HG02840 (cell line): Measurements from ENCODE around the gene CNGA4.
"Not testable (repeated sequence)": the region's sequence is repeated elsewhere in the genome, so short reads cannot be mapped to it uniquely, and the experiment has no call there.

ENCODE experiments used
- ATAC-seq: cut with Tn5 transposase; IDR thresholded peaks from one replicate; pipeline ENCODE4 v1.9.1; 2021; ENCODE audit warnings: mild to moderate bottlenecking, moderate library complexity, moderate number of reproducible peaks; ENCODE audit not compliant: unreplicated experiment, low FRiP score

The CNGA4 gene

DNA sequence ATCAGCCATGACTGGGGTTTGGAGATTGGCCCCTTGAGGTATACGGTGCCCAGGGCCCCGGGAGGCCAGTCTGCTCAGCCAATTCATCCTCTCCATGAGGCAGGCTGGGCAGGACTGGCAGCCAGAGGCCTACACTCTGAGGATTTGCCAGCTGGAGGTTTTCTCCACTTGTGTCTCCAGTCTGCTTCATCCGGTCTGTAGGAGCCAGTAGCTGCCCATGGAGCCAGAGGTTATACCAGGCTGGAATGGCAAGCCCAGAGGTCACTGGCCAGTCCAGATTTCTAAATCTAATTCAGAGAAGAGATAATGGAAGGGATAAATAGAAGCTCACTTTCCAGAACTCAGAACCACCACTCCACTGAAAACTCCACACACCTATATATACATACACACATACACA, 14.5 kb upstream of the CNGA4 start:
- ATAC-seq, result no peak

DNA sequence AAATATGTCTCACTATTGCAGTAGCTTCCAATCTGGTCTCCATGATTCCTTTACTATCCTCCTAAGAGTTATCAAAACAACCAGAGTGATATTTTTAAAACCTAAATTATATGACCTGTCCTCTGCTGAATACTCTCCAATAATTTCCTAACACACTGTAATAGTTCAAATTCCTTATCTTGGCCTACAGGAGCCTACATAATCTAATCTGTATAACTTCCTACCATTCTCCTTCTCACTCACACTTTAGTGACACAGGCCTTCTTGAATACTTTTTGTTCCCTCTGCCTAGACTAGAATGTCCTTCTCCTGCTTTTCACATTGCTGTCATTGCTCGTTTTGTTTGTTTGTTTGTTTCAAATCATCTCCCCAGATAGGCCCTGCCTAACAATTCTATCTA, 13.9 kb upstream of the CNGA4 start:
- no peak for ATAC-seq

DNA sequence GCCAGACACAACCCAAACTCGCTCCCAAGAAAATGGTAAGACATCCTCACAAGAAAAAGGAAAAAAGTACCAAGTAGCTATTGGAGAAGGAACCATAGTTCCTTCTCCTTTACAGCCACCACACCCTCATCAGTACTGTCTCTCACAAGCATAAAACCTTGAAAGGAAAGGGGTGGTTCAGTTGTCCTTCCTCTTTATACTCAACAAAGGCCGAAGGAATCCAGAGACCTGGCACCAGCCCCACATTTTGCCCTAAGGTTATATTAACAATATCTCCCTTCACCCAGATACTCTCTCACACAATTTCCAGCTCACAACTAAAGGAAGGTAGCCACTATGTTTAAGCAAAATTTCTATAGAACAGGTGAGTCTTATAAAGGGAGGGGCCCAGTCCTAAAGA, 13.0 kb upstream of the CNGA4 start:
- ATAC-seq, result no peak

DNA sequence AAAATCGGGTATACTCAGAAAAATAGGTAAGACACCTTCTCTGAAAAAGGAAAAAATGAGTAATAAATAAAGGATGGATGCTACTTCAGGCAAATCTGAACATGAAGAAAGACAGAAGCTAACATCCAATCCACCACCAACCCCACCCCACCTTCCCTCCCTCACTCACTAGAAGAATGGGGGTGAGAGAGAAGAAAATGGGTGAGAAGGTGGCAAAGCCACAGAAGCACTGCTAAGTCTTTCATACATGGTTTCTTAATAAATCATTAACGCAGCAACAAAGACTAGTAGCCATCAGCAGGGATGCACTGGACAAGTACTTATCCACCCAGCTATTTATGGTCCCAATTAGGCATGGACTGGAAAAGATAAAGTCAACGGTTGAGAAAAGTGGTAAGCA, 10.4 kb upstream of the CNGA4 start:
- ATAC-seq, result no peak

DNA sequence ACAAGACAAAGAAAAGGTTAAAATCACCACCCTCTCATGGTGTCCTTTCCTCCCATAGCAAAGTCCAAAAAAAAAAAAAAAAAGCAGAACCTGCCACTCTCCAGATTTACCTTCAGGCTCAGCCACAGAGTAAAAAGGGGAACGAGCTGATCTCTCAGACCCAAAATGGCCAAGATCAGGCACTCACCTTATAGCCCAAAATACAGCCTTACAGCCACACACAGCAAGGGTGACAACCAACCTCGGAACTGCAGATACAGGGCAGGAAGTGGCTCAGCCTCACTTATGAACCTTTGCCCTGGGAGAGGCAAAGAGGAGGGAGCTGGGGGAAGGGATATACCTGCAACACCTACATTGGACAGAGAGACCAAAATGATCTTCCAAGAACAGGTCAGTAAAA, 9.0 kb upstream of the CNGA4 start:
- no peak for ATAC-seq

DNA sequence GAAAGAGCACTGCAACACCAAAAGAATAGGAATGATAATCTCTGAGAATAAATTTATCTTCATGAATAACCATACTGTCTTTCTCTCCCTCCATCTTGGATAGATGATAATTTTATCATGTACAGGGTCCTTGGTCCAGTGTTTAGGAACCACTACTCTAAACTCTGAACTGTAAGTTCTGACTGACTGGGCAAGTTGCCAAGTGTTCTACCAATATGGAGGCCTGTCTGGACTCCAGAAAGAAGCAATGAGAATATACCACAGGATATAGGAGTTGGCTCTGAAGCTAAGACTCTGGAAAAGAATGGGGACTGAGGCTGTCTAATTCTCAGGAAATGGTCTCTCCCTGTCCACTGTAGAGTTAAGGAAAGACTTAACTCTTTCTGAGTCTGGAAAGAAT, 6.0 kb upstream of the CNGA4 start:
- ATAC-seq, result no peak

DNA sequence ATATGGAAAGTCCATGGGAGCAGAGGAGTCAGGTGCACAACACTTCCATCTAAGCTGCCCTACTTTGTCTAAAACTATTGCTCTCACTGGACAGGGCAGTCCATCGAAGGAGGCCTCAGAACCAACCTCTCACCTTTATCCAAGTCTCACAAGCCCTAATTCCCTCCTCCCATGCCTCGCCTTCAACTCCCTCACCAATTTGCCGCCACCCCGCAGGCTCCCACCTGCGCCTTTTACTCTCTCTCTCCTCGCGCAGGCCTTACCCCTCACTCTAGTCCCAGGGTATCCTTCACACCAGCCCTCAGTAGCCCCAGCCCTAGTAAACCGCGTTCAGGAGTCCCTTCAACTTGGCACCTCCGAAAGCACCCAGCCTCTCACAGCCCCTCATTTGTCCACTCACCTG, 4.9 kb upstream of the CNGA4 start:
- no peak for ATAC-seq

DNA sequence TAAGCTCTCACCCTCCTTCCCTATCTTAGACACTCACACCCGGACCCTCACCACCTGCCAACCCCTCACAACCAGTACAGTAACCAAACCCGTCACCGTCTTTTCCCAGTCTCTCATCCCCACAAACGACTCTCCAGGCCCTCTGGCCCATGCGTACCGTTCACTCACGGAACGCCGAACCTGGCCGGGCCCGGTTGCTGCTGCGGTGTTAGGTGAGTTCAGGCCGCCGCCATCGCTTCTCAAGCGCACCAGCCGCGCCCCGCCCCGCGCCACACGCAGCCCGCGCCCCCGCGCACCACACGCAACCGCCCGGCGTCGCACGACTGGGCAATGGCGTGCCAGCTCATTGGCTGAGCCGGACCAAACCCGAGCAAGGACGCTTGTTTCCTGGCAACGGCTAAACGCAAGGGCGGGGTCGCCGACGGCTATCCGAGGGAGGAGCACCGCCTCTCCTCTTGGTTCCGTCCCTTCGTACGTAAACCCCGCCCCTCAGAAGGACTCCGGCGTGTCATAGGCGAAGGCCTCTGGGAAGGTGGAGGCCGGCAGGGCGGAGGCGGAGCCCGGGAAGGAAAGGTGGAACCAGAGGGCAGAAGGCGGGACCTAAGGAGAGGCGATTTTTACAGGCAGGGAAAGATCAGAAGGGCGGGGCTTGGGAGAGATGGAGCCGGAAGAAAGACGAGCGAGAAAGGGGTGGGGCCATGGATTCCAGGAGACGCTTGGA, 4.3 kb upstream of the CNGA4 start, which contains the start of gene FHIP1B:
FHIP1B (minus strand) TSS at position 250 of the 721 bp plus-strand sequence. CDS start 10,120 bp downstream, outside the sequence.
- ATAC-seq, result peak; percentile 98

DNA sequence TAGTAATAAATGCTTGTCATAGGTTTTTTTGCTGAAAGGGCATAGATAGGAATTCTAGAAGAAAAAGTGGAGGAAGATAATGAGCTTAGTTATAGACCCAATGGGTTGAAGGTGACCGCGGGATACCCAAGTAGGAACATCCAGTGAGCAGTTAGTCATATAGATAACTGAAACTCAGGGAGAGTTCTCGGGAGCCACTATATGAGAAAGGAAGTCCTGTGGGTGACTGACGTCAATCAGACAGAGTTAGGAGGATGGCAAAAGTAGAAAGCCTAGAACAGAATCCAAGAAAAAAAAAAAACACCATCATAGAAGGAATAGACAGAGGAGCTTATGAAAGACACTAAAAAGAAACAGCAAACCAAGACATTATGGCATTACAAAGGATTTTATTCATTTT, 1.6 kb upstream of the CNGA4 start:
- no peak for ATAC-seq

DNA sequence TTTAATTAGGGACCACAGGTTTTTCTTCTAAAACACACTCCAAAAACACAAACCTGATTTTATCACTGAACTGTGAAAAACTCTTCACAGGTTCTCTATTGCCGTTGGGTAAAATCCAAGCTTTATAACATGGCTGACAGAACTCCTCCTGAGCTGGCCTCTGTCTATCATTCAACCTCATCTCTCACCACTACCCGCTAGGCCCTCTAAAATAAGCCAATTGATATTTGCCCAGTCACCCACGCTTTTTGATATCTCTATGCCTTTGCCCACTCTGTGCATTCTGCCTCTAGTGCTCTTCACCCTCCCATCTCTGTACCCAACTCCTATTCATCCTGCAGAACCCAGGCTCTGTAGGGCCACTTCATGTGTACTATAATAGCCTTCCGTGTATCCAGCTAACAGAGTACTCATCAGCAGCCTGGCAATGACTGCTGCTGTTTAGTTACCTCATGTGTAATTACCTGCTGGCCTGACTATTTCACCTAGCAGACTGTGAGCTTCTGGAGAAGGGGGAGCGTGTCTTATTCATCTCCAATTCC, 1.1 kb upstream of the CNGA4 start:
- ATAC-seq, result no peak

DNA sequence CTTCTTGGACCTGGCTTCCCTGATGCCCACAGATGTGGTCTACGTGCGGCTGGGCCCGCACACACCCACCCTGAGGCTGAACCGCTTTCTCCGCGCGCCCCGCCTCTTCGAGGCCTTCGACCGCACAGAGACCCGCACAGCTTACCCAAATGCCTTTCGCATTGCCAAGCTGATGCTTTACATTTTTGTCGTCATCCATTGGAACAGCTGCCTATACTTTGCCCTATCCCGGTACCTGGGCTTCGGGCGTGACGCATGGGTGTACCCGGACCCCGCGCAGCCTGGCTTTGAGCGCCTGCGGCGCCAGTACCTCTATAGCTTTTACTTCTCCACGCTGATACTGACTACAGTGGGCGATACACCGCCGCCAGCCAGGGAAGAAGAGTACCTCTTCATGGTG, 1.2 kb downstream of the CNGA4 start:
- no peak for ATAC-seq

DNA sequence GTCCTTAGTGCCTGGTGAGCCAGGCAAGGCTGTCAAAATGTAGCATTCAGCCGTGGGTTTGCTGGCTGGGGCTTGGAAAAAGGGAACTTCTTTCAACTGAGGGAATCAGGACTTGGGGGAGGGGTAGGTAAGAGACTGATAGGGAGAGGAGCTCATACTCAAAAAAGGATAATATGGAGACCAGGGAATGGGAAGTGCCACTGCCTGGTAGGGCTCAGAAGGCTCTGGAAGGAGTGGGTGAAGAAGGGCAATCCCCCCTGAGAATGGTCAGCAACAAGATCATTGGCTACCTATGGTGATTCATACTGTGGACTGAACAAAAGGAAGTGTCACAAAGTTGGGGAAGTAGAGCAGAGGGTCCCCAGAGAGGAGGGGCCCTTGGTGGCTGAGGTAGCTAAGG, 1.9 kb downstream of the CNGA4 start:
- no peak for ATAC-seq

DNA sequence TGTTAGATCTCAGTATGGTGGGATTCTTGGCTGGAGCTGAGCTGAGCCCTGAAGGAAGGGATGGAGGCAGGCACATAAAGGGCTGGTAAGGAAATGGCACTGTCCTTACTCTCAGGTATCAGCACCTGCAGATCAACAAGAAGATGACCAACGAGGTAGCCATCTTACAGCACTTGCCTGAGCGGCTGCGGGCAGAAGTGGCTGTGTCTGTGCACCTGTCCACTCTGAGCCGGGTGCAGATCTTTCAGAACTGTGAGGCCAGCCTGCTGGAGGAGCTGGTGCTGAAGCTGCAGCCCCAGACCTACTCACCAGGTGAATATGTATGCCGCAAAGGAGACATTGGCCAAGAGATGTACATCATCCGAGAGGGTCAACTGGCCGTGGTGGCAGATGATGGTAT, 2.4 kb downstream of the CNGA4 start:
- no peak for ATAC-seq

DNA sequence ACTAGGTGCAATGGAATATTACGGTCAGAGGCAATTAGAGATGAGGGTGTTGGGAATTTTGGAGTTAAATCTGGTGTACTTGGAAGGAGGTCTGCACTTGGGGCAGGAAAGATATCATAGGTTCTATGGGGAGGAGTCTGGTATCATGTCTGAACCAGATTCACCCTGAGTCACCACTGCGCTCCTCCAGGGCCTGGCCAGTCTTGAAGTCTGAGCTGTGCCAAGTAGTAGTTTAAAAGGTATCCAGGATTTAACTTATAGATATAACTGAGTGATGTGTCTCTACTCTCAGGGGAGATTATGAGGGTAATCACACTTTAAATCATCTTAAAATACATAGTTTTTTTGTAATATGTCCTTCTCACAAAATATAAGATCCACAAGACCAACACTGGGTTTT, 6.6 kb downstream of the CNGA4 start:
- no peak for ATAC-seq

DNA sequence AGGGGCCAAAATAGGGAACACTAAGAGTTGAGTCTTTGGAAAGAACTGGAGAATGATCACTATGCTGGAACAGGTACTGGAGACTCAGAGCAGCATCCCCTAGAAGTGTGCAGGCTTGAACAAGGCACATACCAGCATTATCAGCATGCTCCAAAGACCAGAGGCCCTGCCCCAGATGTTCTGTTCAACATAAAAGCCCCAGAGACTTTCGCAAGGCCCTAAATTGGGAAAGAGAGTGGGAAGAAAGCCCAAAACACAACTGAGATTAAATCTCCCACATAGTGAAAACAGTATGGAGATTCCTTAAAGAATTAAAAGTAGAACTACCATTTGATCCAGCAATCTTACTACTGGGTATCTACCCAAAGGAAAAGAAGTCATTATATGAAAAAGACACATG, 9.4 kb downstream of the CNGA4 start:
- ATAC-seq, result no peak

DNA sequence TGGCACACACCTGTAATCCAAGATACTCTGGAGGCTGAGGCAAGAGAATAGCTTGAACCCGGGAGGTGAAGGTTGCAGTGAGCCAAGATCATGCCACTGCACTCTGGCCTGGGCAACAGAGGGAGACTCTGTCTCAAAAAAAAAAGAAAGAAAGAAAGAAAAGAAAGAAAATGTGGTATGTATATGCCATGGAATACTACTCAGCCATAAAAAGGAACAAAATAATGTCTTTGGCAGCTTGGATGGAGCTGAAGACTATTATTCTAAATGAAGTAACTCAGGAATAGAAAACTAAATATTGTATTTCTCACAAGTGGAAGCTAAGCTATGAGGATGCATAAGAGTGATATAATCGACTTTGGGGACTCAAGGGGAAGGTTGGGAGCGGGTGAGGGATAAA, 10.0 kb downstream of the CNGA4 start:
- ATAC-seq, result not testable (repeated sequence)

DNA sequence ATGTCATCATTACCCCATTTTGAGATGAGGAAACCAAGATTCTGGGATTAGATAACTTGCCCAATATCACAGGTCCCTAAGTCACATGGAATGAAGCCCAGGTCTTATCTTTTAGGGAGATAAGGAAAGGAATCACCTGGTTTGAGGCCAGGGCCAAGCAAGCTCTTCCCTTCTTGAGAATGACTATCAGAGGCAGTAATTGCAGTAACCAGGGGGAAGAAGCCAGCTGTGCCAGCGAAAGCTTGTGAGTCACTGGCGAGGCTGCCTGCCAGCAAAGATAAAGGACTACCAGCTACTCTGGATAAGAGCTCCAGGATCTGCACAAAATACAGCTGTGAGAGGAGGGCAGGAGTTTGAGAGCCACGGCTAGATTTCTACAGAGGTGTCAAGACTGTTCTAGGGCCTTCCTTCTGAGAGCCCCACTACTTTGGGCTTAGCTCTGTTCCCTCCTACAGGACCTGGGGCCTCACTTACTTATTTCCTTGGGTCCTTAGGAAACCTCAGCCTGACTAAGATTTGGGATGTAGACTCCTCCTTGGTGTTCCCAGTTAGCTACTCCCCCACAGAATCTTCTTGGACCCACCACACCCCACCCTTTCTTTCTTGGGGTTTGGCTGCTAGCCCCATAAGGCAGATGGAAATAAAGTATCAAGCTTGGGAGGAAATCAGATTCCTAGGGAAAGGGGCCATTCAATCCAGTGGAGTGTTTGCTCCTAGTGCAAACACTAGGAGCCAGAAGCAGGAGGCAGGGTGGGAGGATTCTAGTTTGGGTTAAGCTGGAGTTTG, 11.1 kb downstream of the CNGA4 start:
- ATAC-seq, result no peak

DNA sequence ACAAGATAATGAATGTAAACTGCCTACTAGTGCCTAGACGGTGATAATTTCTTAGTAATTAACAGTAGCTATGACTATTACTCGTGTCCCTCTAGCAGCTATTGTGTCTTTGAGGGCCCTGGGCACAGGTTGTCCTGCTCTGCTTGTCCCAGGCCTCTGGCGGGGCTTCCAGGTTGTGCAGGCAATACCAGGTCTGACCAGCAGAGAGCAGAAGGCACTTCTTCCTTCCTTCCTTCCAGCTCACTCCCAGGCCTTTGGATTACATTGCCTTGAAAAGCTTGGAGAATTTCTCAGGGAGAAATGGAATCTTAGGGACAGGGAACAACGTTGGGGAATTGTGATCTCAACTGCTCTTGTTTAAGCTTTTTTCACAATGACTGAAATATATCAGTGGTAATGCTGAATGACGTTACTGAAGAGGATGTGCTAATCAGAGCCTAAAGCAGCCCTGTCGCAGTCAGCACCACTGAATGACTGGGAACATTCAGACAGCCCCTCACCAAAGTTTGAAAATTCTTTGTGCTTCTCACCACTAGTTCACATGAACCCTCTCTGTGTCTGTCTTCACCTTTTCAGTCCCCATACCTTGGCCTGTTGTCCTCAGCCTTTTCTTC, 12.3 kb downstream of the CNGA4 start:
- ATAC-seq, result peak; percentile 72

DNA sequence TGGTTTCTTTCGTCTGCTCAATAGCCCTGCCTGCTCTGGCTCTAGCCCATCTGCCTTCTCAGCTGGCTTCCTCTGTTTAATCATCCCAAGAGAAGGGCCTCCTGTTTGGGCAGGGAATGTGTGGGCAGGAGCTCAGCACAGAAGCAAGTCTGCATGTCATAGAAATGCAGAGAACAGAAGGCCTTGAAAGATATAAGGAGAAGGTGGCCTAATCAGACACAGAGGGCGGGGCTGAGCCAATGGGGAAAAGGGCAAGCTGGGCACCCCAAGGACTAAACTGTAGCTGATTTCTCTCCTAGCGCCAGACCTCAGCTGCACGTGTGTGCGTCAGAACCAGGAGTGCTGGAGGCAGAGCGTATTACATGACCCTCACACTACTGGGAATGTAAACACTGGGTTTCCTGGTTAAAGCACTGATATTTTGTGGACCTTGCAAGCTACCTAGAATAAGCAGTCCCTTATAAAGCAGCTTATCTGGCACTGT, 13.1 kb downstream of the CNGA4 start:
- no peak for ATAC-seq

DNA sequence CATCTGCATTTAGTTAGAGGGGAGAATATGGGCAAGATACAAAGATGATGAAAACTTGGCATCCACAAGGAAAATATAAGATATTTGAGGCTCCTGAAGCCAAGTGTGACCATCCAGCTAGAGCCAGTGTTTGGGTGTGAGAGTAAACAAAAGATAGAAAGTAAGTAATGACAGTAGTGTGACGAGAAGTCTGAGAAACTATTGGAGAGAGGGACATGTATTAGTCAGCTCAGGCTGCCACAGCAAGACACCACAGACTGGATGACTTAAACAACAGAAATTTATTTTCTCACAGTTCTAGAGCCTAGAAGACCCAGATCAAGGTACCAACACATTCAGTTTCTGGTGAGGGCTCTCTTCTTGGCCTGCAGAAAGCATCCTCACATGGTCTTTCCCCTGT, 14.3 kb downstream of the CNGA4 start:
- peak; percentile 56 for ATAC-seq

DNA sequence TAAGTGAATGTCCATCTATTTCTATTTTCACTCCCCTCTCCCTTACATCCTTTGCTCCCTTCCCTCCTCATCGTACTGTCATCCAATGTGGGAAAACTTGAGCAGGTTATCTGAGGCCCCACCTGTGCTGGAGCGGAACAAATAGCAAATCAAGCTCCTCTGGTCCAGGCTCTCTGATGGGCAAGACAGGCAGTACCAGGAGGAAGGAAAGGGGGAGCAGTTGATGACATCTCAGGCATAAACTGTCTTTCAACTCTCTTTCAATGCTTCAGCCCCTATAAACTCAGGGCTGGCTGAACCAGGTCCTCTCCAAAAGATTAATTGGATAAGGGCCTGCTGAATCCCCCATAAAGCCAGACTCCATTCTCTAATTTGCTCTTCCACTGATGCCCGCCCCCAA, 19.3 kb downstream of the CNGA4 start:
- no peak for ATAC-seq
